GM20431 (cell line): ENCODE data around the gene ITIH3.
"Not testable (repeated sequence)": the region's sequence is repeated elsewhere in the genome, so short reads cannot be mapped to it uniquely, and the experiment has no call there.

Source experiments
- in situ Hi-C: fragments of 300-500 bp; cut with MseI, MboI; formaldehyde crosslinking; loops from one replicate; pipeline ENCODE4 v1.15.0; 2020; ENCODE audit warnings: low sequenced_read_pairs; ENCODE audit not compliant: unreplicated experiment

The ITIH3 gene, protein sequence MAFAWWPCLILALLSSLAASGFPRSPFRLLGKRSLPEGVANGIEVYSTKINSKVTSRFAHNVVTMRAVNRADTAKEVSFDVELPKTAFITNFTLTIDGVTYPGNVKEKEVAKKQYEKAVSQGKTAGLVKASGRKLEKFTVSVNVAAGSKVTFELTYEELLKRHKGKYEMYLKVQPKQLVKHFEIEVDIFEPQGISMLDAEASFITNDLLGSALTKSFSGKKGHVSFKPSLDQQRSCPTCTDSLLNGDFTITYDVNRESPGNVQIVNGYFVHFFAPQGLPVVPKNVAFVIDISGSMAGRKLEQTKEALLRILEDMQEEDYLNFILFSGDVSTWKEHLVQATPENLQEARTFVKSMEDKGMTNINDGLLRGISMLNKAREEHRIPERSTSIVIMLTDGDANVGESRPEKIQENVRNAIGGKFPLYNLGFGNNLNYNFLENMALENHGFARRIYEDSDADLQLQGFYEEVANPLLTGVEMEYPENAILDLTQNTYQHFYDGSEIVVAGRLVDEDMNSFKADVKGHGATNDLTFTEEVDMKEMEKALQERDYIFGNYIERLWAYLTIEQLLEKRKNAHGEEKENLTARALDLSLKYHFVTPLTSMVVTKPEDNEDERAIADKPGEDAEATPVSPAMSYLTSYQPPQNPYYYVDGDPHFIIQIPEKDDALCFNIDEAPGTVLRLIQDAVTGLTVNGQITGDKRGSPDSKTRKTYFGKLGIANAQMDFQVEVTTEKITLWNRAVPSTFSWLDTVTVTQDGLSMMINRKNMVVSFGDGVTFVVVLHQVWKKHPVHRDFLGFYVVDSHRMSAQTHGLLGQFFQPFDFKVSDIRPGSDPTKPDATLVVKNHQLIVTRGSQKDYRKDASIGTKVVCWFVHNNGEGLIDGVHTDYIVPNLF

DNA sequence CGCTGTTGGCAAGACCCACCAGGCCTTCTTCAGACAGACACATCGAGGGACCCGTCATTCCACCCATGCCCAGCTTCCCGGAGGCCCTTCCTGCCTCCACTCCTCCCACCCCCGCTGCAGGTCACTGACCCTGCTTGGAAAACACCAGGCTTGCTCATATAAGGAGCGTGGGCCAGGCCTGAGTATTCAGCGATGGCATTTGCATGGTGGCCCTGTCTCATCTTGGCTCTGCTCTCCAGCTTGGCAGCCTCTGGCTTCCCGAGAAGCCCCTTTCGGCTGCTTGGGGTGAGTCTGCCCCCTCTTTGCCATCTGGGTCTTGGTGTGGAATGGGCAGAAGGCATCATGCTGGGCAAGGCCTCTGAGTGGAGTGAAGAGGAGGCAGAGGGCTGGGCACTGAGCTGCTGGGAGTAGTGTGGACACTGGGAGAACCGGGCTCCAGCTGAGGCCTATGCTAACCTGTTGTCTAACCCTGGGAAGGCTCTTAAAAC is at the start of gene ITIH3:
ITIH3 (plus strand) TSS at position 185 of the 488 bp plus-strand sequence; CDS start at position 193, 8 bp downstream.
- in situ Hi-C loops, result no loop called here

DNA sequence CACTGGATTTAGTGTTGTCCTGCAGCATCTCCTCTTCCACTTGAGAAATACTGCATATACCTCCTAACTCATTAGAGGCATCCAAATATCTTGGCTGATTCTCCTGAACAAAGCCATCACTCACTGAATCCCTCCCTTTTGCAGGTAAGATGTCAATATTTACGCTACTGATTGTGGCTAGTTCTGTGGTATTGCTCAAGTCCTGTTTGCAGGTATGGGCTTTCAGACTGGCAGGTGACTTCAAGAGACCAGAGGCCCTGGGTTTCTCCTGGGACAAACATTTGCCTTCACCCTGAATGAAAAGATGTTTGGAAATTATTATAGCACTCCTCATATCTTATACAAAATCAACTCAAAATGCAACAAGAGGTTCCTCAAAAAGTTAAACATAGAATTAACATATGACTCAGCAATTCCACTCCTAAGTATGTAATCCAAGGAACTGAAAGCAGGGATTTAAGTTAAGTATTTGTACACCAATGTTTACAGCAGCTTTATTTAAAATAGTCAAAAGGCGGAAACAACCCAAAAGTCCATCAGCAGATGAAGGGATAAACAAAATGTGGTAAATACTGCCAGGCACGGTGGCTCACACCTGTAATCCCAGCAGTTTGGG is 42.4 kb upstream of the ITIH3 start:
- in situ Hi-C loops, result no loop called here

- in situ Hi-C loops, result no loop called here
These were observed 40.2 kb upstream of the ITIH3 start for GRCh38 chr3:52754373-52754772.

DNA sequence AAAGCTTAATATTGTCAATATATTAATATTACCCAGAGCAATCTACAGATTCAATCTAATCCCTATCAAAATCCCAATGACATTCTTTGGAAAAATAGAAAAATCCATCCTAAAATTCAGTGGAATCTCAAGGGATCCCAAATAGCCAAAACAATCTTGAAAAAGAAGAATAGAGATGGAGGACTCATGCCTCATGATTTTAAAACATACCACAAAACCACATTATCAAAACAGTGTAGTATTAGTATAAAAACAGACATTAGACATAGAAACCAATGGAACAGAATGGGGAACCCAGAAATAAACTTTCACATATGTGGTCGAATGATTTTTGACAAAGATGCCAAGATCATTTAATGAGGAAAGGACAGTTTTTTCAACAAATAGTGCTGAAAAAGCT is 38.5 kb upstream of the ITIH3 start:
- in situ Hi-C loops, result no loop called here

GRCh38 chr3:52763466-52763865 is 31.1 kb upstream of the ITIH3 start:
- in situ Hi-C loops, result no loop called here

DNA sequence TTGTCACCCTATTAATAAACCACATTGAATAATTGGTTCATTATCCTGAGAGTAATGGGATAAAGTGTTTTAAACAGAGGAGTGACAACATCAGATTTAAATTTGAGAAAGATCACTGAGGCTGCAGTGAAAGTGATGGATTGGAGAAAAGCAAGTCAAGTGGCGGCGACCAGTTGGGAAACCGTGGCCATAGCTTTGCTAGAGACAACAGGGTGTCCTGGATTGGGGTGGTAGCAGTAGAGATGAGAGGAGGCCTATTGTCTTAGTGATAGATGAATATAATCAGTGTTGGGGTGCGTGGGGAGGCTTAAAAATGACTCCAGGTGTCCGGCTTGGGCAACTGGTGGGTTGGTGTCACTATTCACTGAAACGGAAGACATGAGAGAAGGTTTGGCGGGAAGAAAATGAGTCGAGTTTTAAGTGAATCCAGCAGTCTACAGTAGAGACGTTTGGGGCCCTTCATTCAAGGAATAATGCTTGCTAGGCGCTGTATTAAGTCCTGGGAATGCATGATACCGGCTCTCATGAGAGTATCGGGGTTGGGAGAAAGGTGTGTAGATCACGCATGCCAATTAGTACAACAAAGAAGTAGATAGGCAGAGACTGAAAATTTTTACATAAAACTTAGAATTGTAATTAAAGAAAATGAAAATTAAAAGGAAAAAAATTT is 24.7 kb upstream of the ITIH3 start:
- in situ Hi-C loops, result no loop called here

DNA sequence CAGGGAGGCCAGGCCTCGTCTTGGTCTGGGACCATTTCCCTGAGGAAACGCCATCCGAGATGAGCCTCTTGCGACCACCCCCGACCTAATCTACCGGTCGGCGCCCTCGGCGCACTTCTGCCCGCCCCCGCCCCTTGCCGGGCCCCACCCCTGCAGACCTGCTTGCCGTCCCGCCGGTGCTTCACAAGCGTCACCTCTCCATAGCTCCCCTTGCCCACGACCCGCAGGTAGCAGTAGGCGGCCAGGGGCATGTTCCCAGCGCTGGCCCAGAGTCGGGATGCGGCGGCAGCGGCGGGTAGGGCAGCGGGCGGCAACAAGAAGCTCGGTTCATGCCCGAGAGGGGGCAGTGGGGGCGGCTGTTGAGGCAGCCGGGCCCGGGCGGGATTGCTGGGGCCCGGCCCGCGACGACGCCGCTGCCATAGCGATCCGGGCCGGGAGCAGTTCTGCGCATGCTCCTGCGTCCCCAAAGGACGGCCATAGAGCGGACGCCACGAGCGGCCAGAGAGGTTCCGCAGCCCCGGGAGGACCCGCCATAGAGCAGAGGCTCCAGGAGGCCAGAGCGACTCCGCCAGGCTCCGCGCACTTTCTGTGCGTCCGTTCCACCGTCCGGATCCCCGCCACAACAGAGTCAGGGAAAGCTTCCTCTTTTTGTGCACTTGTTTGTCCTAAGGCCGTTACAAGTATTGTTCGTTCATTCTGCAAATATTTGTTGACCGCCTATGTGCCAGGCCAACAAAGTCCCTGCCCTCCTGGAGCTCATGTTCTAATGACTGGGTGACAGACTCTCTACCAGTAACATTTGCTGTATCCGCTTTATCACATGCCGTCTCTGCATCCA is 23.9 kb upstream of the ITIH3 start, which contains the start of gene NEK4:
NEK4 (minus strand) TSS at position 445 of the 838 bp plus-strand sequence; CDS start at position 251, 194 bp downstream.
- in situ Hi-C loops, result no loop called here

- in situ Hi-C loops, result no loop called here
These were observed 23.3 kb upstream of the ITIH3 start for GRCh38 chr3:52771334-52771681.

GRCh38 chr3:52771702-52772101 is 22.9 kb upstream of the ITIH3 start:
- in situ Hi-C loops, result no loop called here

DNA sequence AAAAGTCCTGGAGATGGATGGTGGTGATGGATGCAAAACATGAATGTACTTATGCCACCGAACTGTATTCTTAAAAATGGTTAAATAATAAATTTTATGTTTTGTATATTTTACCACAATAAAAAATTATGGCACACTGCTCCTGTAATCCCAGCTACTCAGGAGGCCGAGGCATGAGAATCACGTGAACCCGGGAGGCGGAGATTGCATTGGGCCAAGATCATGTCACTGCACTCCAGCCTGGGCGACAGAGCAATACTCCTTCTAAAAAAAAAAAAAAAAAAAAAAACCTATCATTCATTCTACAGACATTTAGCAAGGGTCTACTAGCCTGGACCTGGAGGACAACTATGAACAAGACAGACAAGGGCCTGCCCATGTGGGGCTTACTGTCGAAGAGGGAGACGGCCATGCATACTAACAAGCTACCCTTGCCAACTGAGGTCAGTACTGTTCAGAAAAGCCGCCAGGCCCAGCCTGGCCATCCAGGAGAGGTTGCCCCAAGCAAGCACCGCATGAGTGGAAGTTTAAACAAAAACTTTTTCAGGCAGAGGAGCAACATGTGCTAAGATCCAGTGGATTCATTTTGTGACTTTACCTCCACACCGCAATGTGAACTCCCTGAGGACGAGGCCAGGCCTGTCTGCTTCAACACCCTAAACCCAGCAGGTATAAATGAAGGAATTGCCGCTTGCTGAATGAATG is 21.1 kb upstream of the ITIH3 start:
- in situ Hi-C loops, result no loop called here

DNA sequence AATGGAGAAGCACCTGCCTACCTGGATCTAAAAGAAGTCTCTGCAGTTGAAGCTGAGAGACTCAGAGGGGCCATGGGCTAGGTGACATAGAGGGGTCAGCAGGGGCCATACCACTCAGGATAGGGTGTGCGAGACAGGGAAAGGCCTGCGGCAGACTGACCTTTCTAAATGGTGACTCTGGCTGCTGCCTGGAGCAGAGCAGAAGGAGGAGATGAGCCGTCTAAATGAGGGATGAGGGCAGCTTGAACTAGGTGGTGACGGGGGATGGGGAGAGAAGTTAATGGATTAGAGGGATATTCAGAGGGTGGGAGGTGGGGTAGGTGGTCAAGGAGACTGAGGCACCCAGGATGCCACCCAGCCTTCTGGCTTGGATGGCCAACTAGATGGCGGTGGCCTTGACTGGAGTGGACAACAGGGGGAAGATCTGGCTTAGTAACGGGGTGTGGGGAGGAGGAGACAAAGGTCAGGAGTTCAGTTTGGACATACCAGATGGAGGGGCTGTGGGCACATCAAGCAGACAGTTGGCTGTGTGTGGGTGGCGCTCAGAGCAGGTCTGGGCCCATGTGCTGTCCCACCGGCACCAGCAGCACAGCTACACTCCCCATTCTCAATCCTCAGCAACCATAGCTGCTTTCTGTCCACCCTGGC is 20.4 kb upstream of the ITIH3 start:
- in situ Hi-C loops, result no loop called here

DNA sequence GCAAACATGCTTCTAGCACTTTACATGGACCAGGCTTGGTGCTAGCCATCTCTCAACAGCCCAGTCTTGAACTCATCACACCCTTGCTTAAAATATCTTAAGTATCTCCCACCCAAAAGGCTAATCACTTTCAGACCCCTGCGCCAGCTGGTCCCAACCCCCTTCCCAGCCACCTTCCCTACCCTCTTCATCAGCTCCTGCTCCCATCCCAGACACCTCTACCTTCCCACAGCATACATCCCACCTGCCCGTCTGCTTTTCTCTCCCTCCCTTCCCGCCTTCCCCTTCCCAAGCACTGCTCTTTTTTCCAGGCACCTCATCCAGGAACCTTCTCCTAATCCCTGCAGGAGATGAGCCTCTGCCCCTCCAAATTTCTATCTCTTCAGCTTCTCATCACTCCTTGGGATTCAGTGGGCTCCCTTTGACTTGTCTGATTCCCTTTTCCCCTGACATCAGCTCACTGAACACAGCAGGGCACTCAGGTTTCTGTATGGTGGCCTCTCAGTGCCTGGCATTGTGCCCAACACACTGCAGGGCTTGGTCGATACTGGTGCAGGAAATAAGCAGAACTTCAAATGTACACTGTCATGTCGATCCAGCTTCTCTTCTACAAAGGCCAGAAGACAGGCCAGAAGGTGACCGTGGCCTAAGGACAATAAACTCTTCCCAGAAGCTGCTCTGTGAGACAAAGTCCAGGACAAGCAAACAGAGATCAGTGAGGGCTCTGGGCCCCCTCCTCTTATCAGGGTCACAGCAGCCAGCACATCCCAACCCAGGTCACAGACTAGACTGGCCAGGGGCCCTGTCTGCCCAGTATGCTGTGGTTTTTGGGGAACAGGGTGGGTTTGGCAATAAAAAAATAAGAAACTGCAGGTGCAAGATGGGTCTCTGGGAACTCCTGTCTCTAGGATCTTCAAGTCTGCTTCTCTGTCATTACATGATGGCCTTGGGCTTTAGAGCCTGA is 19.4 kb upstream of the ITIH3 start:
- in situ Hi-C loops, result no loop called here

GRCh38 chr3:52775877-52776276 is 18.7 kb upstream of the ITIH3 start:
- in situ Hi-C loops, result no loop called here

DNA sequence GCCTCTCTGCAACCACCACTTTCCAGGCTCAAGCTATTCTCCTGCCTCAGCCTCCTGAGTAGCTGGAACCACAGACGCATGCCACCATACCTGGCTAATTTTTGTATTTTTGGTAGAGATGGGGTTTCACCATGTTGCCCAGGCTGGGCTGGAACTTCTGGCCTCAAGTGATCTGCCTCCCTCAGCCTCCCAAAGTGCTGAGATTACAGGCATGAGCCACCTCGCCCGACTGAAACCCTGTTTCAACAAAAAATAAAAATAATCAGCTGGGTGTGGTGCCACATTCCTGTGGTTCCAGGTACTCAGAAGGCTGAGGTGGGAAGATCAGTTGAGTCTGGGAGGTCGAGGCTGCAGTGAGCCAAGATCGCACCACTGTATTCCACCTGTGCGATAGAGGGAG is 18.1 kb upstream of the ITIH3 start:
- in situ Hi-C loops, result not testable (repeated sequence)

GRCh38 chr3:52777127-52777958 is 17.3 kb upstream of the ITIH3 start, which contains the start of gene ITIH1:
TSS of gene ITIH1 (plus strand) at chr3:52777599. CDS start at chr3:52777616, 17 bp downstream.
- in situ Hi-C loops, result no loop called here
